Activated CD8-positive, alpha-beta T cell treated with anti-CD3 and anti-CD28 coated beads for 36 hours (primary cell): ENCODE measurements around the gene GIMAP8. TPM values are rescaled to one million over a fixed set of nuclear protein-coding genes. Genes with fewer than 3 reads are reported as not detected.

Source experiments
- ATAC-seq: fragments of 200-7000 bp; cut with Tn5 transposase; one replicate; pipeline ENCODE4 v1.10.0; 2021; ENCODE audit warnings: mild to moderate bottlenecking, moderate library complexity
- CTCF ChIA-PET: fragments of 350-600 bp; sonication (Branson Sonifier 250); formaldehyde crosslinking; loops from one replicate; lab custom pipeline; 2021; ENCODE audit warnings: antibody characterized with exemption; lab: Charles Lee
- POLR2A ChIA-PET: fragments of 350-600 bp; sonication (Branson Sonifier 250); formaldehyde crosslinking; loops from one replicate; lab custom pipeline; 2021; ENCODE audit warnings: antibody characterized with exemption; lab: Charles Lee
- DNase-seq: peaks from one replicate; pipeline ENCODE4 v3.0.0-alpha.2; 2020
- H3K27ac Mint-ChIP-seq: one replicate; pipeline ENCODE4 v1.8.0; 2021; ENCODE audit warnings: mild to moderate bottlenecking, mixed read lengths
- H3K27me3 Mint-ChIP-seq: one replicate; pipeline ENCODE4 v1.8.0; 2021; ENCODE audit warnings: mixed read lengths
- H3K36me3 Mint-ChIP-seq: one replicate; pipeline ENCODE4 v1.8.0; 2021; ENCODE audit warnings: low read depth, mixed read lengths
- H3K4me1 Mint-ChIP-seq: one replicate; pipeline ENCODE4 v1.8.0; 2021; ENCODE audit warnings: low read depth, mixed read lengths
- H3K4me3 Mint-ChIP-seq: one replicate; pipeline ENCODE4 v1.8.0; 2021; ENCODE audit warnings: mild to moderate bottlenecking, moderate library complexity, mixed read lengths
- H3K9me3 Mint-ChIP-seq: one replicate; pipeline ENCODE4 v1.8.0; 2021; ENCODE audit warnings: mixed read lengths
- CTCF ChIP-seq: fragments of 200-600 bp; IDR thresholded peaks from one replicate; pipeline ENCODE4 v1.8.0; 2022; ENCODE audit warnings: antibody characterized with exemption, mild to moderate bottlenecking
- intact Hi-C: fragments of 100-400 bp; cut with micrococcal nuclease; formaldehyde crosslinking; loops from one replicate; pipeline ENCODE4 v1.10.0; 2022
- total RNA-seq, 2 experiments: library from RNA; stranded (reverse); gene quantifications; one replicate each; pipeline ENCODE4 v1.2.3, GENCODE V29; 2021

The GIMAP8 gene
- total RNA-seq, 2 experiments from 2014 or later = 8.6 to 8.7 TPM

DNA sequence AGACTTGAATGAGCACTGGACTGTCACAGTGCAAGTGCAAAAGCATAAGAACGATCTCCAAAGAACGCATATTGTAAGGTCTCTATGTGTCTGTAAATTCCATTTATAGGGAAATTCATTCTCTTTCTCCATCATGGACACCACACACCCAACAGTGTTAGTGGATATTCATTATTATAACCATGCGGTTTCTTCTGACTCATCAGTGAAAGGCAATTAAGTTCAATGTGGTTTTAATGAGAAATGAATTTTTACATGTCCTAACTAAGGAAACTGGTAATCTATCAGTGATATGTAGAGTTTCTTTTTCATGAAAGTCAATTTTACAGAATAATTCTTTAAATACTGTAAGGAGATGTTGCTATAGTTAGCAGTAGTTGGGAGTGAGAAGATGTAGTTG is 25.9 kb downstream of the GIMAP8 start:
- ATAC-seq (peak; percentile 52), DNase-seq (no peak)
- intact Hi-C loops = loop anchor here (5.0 kb wide), 1 partner anchor 36 kb away; the partner anchor contains the start of gene GIMAP7
- TF ChIP-seq CTCF = no peak
- peaks cover 6% of the 10 kb centered on the region for H3K9me3 Mint-ChIP-seq
- ChIA-PET POLR2A (interaction anchor here (0.9 to 7.9 kb wide), 4 partner anchors 10 to 31 kb away, joined by 3 to 65 read pairs (median 4); partner anchors contain the start of gene GIMAP8), CTCF (interaction anchor here (1.2 to 1.4 kb wide), 2 partner anchors 10 to 27 kb away, joined by 5 to 6 read pairs; no protein-coding TSS in a partner anchor)
- no peaks in the 10 kb centered on the region for H3K27me3 Mint-ChIP-seq
- peaks cover 73% of the 10 kb centered on the region for H3K4me1 Mint-ChIP-seq
- H3K4me3 Mint-ChIP-seq = peak overlapping the region; percentile 39
- peak overlapping the region; percentile 89 for H3K27ac Mint-ChIP-seq
- peaks cover 60% of the 10 kb centered on the region for H3K36me3 Mint-ChIP-seq

GRCh38 chr7:150476819-150477631 is 26.6 kb downstream of the GIMAP8 start:
- Mint-ChIP-seq H3K36me3 (peaks cover 61% of the 10 kb centered on the region), H3K4me1 (peaks cover 78% of the 10 kb centered on the region), H3K27ac (peak overlapping the region; percentile 89), H3K4me3 (peak overlapping the region; percentile 39), H3K9me3 (peaks cover 6% of the 10 kb centered on the region), H3K27me3 (no peaks in the 10 kb centered on the region)
- DNase-seq (peak; percentile 77), ATAC-seq (no peak)
- POLR2A ChIA-PET = interaction anchor here (1.0 to 7.9 kb wide), 3 partner anchors 25 to 39 kb away, joined by 3 to 65 read pairs (median 5); partner anchors contain the start of gene GIMAP8
- CTCF ChIA-PET = interaction anchor here (1.3 kb wide), 1 partner anchor 28 kb away, joined by 4 read pairs; no protein-coding TSS in a partner anchor
- TF ChIP-seq CTCF = no peak
- intact Hi-C loops = loop anchor here (5.0 kb wide), 1 partner anchor 35 kb away; the partner anchor contains the start of gene GIMAP7

GRCh38 chr7:150479023-150479716 is 28.7 kb downstream of the GIMAP8 start:
- ChIA-PET POLR2A (interaction anchor here (1.0 to 7.9 kb wide), 4 partner anchors 27 to 259 kb away, joined by 3 to 65 read pairs (median 4); partner anchors contain the start of gene GIMAP8), CTCF (interaction anchor here (1.3 to 2.1 kb wide), 3 partner anchors 14 to 32 kb away, joined by 4 to 5 read pairs (median 4); no protein-coding TSS in a partner anchor)
- Mint-ChIP-seq H3K27me3 (no peaks in the 10 kb centered on the region), H3K9me3 (peaks cover 6% of the 10 kb centered on the region), H3K4me1 (peaks cover 88% of the 10 kb centered on the region), H3K36me3 (peaks cover 52% of the 10 kb centered on the region), H3K27ac (peak overlapping the region; percentile 89), H3K4me3 (no peak overlapping the region)
- ATAC-seq = peak; percentile 25
- peak; percentile 30 for DNase-seq
- intact Hi-C loops = loop anchor here (5.0 kb wide), 1 partner anchor 33 kb away; the partner anchor contains the start of gene GIMAP7
- TF ChIP-seq CTCF = no peak

- Mint-ChIP-seq H3K27ac (peak overlapping the region; percentile 97), H3K4me1 (peaks cover 92% of the 10 kb centered on the region), H3K36me3 (peaks cover 33% of the 10 kb centered on the region), H3K4me3 (peak overlapping the region; percentile 67), H3K27me3 (no peaks in the 10 kb centered on the region), H3K9me3 (peaks cover 4% of the 10 kb centered on the region)
- POLR2A ChIA-PET = interaction anchor here (0.6 to 7.9 kb wide), 17 partner anchors 9 to 274 kb away, joined by 3 to 65 read pairs (median 4); partner anchors contain the start of genes GIMAP4, GIMAP7 and GIMAP8
- TF ChIP-seq CTCF = no peak
- intact Hi-C loops = loop anchor here (2.0 kb wide), 1 partner anchor 21 kb away; no protein-coding TSS in a partner anchor
- peak; percentile 74 for ATAC-seq
- CTCF ChIA-PET = interaction anchor here (0.7 to 1.5 kb wide), 8 partner anchors 10 to 274 kb away, joined by 3 to 9 read pairs (median 3); partner anchors contain the start of genes GIMAP1 and GIMAP8
- peak; percentile 74 for DNase-seq
These were observed 30.9 kb downstream of the GIMAP8 start for GRCh38 chr7:150481186-150481920.
